IMR-90 (cell line): ENCODE measurements around the gene USP35.

Experiments
- BHLHE40 ChIP-seq: fragments of 150-350 bp; IDR thresholded peaks from 2 replicates; pipeline ENCODE4 v1.6.1; 2016; ENCODE audit warnings: mild to moderate bottlenecking, low read depth, low read length
- POLR2A ChIP-seq: IDR thresholded peaks from 2 replicates; pipeline ENCODE4 v1.6.1; 2012; ENCODE audit warnings: mild to moderate bottlenecking, low read depth, low read length
- RAD21 ChIP-seq: IDR thresholded peaks from 2 replicates; pipeline ENCODE4 v1.6.1; 2012; ENCODE audit warnings: low read length, improper control_type of control experiment
- RCOR1 ChIP-seq: IDR thresholded peaks from 2 replicates; pipeline ENCODE4 v1.6.1; 2012; ENCODE audit warnings: mild to moderate bottlenecking, low read length, improper control_type of control experiment; ENCODE audit not compliant: insufficient replicate concordance
- RFX5 ChIP-seq: IDR thresholded peaks from 2 replicates; pipeline ENCODE4 v1.8.0; 2012; ENCODE audit warnings: low read depth, mild to moderate bottlenecking, low read length, moderate library complexity
- USF2 ChIP-seq: fragments of 150-350 bp; IDR thresholded peaks from 2 replicates; pipeline ENCODE4 v1.6.1; 2017; ENCODE audit warnings: mild to moderate bottlenecking, antibody characterized with exemption, low read length, low read depth
- TF ChIP-seq, protein P1 (sequence below): conservative IDR thresholded peaks from 2 replicates; pipeline ENCODE4 v1.5.1; 2012; ENCODE audit warnings: mild to moderate bottlenecking, low read depth, low read length, improper control_type of control experiment

- TF ChIP-seq, protein P1, sequence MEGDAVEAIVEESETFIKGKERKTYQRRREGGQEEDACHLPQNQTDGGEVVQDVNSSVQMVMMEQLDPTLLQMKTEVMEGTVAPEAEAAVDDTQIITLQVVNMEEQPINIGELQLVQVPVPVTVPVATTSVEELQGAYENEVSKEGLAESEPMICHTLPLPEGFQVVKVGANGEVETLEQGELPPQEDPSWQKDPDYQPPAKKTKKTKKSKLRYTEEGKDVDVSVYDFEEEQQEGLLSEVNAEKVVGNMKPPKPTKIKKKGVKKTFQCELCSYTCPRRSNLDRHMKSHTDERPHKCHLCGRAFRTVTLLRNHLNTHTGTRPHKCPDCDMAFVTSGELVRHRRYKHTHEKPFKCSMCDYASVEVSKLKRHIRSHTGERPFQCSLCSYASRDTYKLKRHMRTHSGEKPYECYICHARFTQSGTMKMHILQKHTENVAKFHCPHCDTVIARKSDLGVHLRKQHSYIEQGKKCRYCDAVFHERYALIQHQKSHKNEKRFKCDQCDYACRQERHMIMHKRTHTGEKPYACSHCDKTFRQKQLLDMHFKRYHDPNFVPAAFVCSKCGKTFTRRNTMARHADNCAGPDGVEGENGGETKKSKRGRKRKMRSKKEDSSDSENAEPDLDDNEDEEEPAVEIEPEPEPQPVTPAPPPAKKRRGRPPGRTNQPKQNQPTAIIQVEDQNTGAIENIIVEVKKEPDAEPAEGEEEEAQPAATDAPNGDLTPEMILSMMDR, result no peak
- TF ChIP-seq POLR2A, result no peak
- no peak for TF ChIP-seq RAD21
- TF ChIP-seq RFX5, result no peak
- no peak for TF ChIP-seq BHLHE40
- TF ChIP-seq USF2, result no peak
- no peak for TF ChIP-seq RCOR1
These were observed 28.0 kb downstream of the USP35 start for GRCh38 chr11:78216571-78217287.
